HCT116 (cell line): ENCODE results near the gene ARHGEF12. TPM values are rescaled to one million over a fixed set of nuclear protein-coding genes. Genes with fewer than 3 reads are reported as not detected.

Experiments used
- ATAC-seq: fragments of 200-7000 bp; cut with Tn5 transposase; 2 replicates; pipeline ENCODE4 v1.9.1; 2020; ENCODE audit warnings: mild to moderate bottlenecking, moderate library complexity
- BruUV-seq: library from RNA; stranded (reverse); fragments of 400-500 nt; replicated peaks from 2 replicates; lab custom pipeline; 2021; lab: Mats Ljungman, UMichigan
- CTCF ChIA-PET: fragments of 300-600 bp; sonication (Branson Sonifier 250); formaldehyde crosslinking; loops from one replicate; lab custom pipeline; 2021; ENCODE audit warnings: antibody characterized with exemption; lab: Charles Lee
- POLR2A ChIA-PET: fragments of 300-600, 350-600 bp; sonication (Branson Sonifier 250); formaldehyde crosslinking; loops from one replicate; lab custom pipeline; 2021; ENCODE audit warnings: antibody characterized with exemption; lab: Charles Lee
- RAD21 ChIA-PET, 2 experiments: fragments of 300-600 bp; sonication (Branson Sonifier 250); formaldehyde crosslinking; loops; one replicate each; lab custom pipeline; 2023; ENCODE audit warnings: low total read pairs in 2 of 2; ENCODE audit not compliant: uncharacterized antibody in 2 of 2, unreplicated experiment in 2 of 2, low non-redundant PET in 1 of 2; lab: Charles Lee
- DNase-seq: peaks from one replicate; pipeline ENCODE4 v3.0.0-alpha.2; 2010; ENCODE audit warnings: low read depth, low spot score
- H2AFZ ChIP-seq: fragments of 200-600 bp; shearing (Covaris generic), sonication (generic); 2 replicates; pipeline ENCODE4 v1.6.1; 2017; ENCODE audit warnings: low read depth, mixed run types, mixed read lengths, antibody characterized with exemption, low read length; ENCODE audit not compliant: poor library complexity, severe bottlenecking
- H3K27ac ChIP-seq: 2 replicates; pipeline ENCODE4 v1.5.1; 2012; ENCODE audit warnings: low read depth, low read length
- H3K27me3 ChIP-seq: fragments of 200-600 bp; sonication (generic); 2 replicates; pipeline ENCODE4 v1.6.1; 2016; ENCODE audit warnings: mixed run types, low read length, mixed read lengths; ENCODE audit not compliant: insufficient read depth
- H3K36me3 ChIP-seq, 2 experiments: fragments of 200-500 bp in 1 of 2; fragments of 200-600 bp in 1 of 2; sonication (Bioruptor generic) in 1 of 2; sonication (generic) in 1 of 2; 2 replicates each; pipeline versions ENCODE4 v1.5.1 to v1.6.1; 2014 to 2016; ENCODE audit warnings: low read length in 2 of 2, inconsistent platforms in 1 of 2, mixed read lengths in 1 of 2, mixed run types in 1 of 2; ENCODE audit not compliant: insufficient read depth in 2 of 2, control insufficient read depth in 1 of 2
- H3K4me1 ChIP-seq, 2 experiments: fragments of 200-600 bp in 1 of 2; sonication (generic) in 1 of 2; 2 replicates each; pipeline versions ENCODE4 v1.5.1 to v1.6.1; 2012 to 2017; ENCODE audit warnings: low read length in 2 of 2, inconsistent platforms in 1 of 2, mild to moderate bottlenecking in 1 of 2, mixed read lengths in 1 of 2, mixed run types in 1 of 2, moderate library complexity in 1 of 2; ENCODE audit not compliant: insufficient read depth in 2 of 2, control insufficient read depth in 1 of 2
- H3K4me2 ChIP-seq: fragments of 200-600 bp; sonication (generic); 2 replicates; pipeline ENCODE4 v1.6.1; 2017; ENCODE audit warnings: mixed run types, low read length, mixed read lengths
- H3K4me3 ChIP-seq, 2 experiments: fragments of 200-600 bp in 1 of 2; sonication (generic) in 1 of 2; replicated peaks in 1 of 2; 2 replicates each; pipeline ENCODE4 v1.5.1; 2011 to 2016; ENCODE audit warnings: low read length in 2 of 2, control low read depth in 1 of 2, low read depth in 1 of 2, mild to moderate bottlenecking in 1 of 2, mixed read lengths in 1 of 2, mixed run types in 1 of 2
- H3K79me2 ChIP-seq: fragments of 200-600 bp; sonication (generic); 2 replicates; pipeline ENCODE4 v1.6.1; 2017; ENCODE audit warnings: mild to moderate bottlenecking, mixed run types, low read length, moderate library complexity, mixed read lengths; ENCODE audit not compliant: insufficient read depth
- H3K9ac ChIP-seq: fragments of 200-600 bp; sonication (generic); 2 replicates; pipeline ENCODE4 v1.6.1; 2016; ENCODE audit warnings: low read length, mixed read lengths
- H3K9me2 ChIP-seq: fragments of 200-600 bp; sonication (generic), shearing (Covaris generic); 2 replicates; pipeline ENCODE4 v1.6.1; 2017; ENCODE audit warnings: mixed run types, mild to moderate bottlenecking, moderate library complexity; ENCODE audit not compliant: insufficient read depth
- H3K9me3 ChIP-seq, 2 experiments: fragments of 200-500 bp in 1 of 2; fragments of 200-600 bp in 1 of 2; sonication (Bioruptor generic) in 1 of 2; sonication (generic) in 1 of 2; 2 replicates each; pipeline ENCODE4 v1.6.1; 2014 to 2017; ENCODE audit warnings: low read length in 2 of 2, mixed read lengths in 2 of 2, inconsistent platforms in 1 of 2, low read depth in 1 of 2, mild to moderate bottlenecking in 1 of 2, mixed run types in 1 of 2, moderate library complexity in 1 of 2; ENCODE audit not compliant: control insufficient read depth in 1 of 2, insufficient read depth in 1 of 2
- H4K20me1 ChIP-seq: fragments of 200-600 bp; sonication (generic), shearing (Covaris generic); 2 replicates; pipeline ENCODE4 v1.6.1; 2017; ENCODE audit warnings: mixed run types, mild to moderate bottlenecking, moderate library complexity; ENCODE audit not compliant: insufficient read depth
- ATF3 ChIP-seq: IDR thresholded peaks from 2 replicates; pipeline ENCODE4 v1.6.1; 2012
- CBX3 ChIP-seq: IDR thresholded peaks from 2 replicates; pipeline ENCODE4 v1.6.1; 2012; ENCODE audit warnings: low read depth
- EGR1 ChIP-seq: IDR thresholded peaks from 2 replicates; pipeline ENCODE4 v1.6.1; 2012; ENCODE audit warnings: low read depth
- EZH2 ChIP-seq: fragments of 200-600 bp; sonication (generic); IDR thresholded peaks from 2 replicates; pipeline ENCODE4 v1.6.1; 2017; ENCODE audit warnings: antibody characterized with exemption, mixed run types
- EZH2phosphoT487 ChIP-seq: fragments of 200-600 bp; IDR thresholded peaks from 2 replicates; pipeline ENCODE4 v1.6.1; 2018; ENCODE audit warnings: antibody characterized with exemption, borderline replicate concordance
- JUND ChIP-seq: IDR thresholded peaks from 2 replicates; pipeline ENCODE4 v1.6.1; 2012
- POLR2A ChIP-seq: IDR thresholded peaks from 2 replicates; pipeline ENCODE4 v1.7.0; 2011; ENCODE audit warnings: borderline replicate concordance; ENCODE audit not compliant: insufficient read depth, insufficient read length; ENCODE audit errors: extremely low read depth
- POLR2AphosphoS5 ChIP-seq: IDR thresholded peaks from 2 replicates; pipeline ENCODE4 v1.6.1; 2011; ENCODE audit warnings: mild to moderate bottlenecking, low read depth, low read length, moderate library complexity
- SP1 ChIP-seq: IDR thresholded peaks from 2 replicates; pipeline ENCODE4 v1.6.1; 2012; ENCODE audit warnings: low read depth
- intact Hi-C: fragments of 100-400 bp; cut with micrococcal nuclease; formaldehyde crosslinking; loops from 2 replicates; pipeline ENCODE4 v1.10.0; 2022
- total RNA-seq: library from RNA; stranded (reverse); gene quantifications from one replicate; pipeline ENCODE4 v1.2.1, GENCODE V29; 2021; ENCODE audit not compliant: unreplicated experiment
- TF ChIP-seq, protein P1 (sequence below): IDR thresholded peaks from 2 replicates; pipeline ENCODE4 v1.6.1; 2011; ENCODE audit warnings: mild to moderate bottlenecking, low read length, moderate library complexity; ENCODE audit not compliant: insufficient replicate concordance; ENCODE audit errors: extremely low read depth
- TF ChIP-seq, protein P2 (sequence below): IDR thresholded peaks from 2 replicates; pipeline ENCODE4 v1.6.1; 2012; ENCODE audit warnings: low read depth

Gene ARHGEF12
- total RNA-seq, 1 experiment from 2014 or later: 81.4 TPM

GRCh38 chr11:120404495-120404894 lies 68.3 kb downstream of the ARHGEF12 start:
- CTCF ChIA-PET: no interaction called here
- no peaks in the 10 kb centered on the region for H3K27me3 ChIP-seq
- DNase-seq (no peak), ATAC-seq (no peak)
- peaks cover 32% of the 10 kb centered on the region; the same call in 1 of the 2 replicates for H4K20me1 ChIP-seq
- RAD21 ChIA-PET: no interaction called here
- peaks cover 20 to 24% of the 10 kb centered on the region in 2 experiments for H3K4me1 ChIP-seq
- BruUV-seq: no TSS peak
- H3K9me2 ChIP-seq: no peaks in the 10 kb centered on the region
- no peak overlapping the region for H2AFZ ChIP-seq
- no peak for TF ChIP-seq POLR2AphosphoS5
- TF ChIP-seq, protein P1, sequence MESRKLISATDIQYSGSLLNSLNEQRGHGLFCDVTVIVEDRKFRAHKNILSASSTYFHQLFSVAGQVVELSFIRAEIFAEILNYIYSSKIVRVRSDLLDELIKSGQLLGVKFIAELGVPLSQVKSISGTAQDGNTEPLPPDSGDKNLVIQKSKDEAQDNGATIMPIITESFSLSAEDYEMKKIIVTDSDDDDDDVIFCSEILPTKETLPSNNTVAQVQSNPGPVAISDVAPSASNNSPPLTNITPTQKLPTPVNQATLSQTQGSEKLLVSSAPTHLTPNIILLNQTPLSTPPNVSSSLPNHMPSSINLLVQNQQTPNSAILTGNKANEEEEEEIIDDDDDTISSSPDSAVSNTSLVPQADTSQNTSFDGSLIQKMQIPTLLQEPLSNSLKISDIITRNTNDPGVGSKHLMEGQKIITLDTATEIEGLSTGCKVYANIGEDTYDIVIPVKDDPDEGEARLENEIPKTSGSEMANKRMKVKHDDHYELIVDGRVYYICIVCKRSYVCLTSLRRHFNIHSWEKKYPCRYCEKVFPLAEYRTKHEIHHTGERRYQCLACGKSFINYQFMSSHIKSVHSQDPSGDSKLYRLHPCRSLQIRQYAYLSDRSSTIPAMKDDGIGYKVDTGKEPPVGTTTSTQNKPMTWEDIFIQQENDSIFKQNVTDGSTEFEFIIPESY: no peak
- no peak for TF ChIP-seq POLR2A
- no peak for TF ChIP-seq CBX3
- no peak for TF ChIP-seq EZH2
- no peak for TF ChIP-seq EGR1
- TF ChIP-seq SP1: no peak
- no peak for TF ChIP-seq EZH2phosphoT487
- TF ChIP-seq ATF3: no peak
- TF ChIP-seq, protein P2, sequence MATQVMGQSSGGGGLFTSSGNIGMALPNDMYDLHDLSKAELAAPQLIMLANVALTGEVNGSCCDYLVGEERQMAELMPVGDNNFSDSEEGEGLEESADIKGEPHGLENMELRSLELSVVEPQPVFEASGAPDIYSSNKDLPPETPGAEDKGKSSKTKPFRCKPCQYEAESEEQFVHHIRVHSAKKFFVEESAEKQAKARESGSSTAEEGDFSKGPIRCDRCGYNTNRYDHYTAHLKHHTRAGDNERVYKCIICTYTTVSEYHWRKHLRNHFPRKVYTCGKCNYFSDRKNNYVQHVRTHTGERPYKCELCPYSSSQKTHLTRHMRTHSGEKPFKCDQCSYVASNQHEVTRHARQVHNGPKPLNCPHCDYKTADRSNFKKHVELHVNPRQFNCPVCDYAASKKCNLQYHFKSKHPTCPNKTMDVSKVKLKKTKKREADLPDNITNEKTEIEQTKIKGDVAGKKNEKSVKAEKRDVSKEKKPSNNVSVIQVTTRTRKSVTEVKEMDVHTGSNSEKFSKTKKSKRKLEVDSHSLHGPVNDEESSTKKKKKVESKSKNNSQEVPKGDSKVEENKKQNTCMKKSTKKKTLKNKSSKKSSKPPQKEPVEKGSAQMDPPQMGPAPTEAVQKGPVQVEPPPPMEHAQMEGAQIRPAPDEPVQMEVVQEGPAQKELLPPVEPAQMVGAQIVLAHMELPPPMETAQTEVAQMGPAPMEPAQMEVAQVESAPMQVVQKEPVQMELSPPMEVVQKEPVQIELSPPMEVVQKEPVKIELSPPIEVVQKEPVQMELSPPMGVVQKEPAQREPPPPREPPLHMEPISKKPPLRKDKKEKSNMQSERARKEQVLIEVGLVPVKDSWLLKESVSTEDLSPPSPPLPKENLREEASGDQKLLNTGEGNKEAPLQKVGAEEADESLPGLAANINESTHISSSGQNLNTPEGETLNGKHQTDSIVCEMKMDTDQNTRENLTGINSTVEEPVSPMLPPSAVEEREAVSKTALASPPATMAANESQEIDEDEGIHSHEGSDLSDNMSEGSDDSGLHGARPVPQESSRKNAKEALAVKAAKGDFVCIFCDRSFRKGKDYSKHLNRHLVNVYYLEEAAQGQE: no peak
- TF ChIP-seq JUND: no peak
- no peak overlapping the region for H3K27ac ChIP-seq
- H3K9me3 ChIP-seq: no peaks in the 10 kb centered on the region
- no peaks in the 10 kb centered on the region for H3K36me3 ChIP-seq
- no peak overlapping the region for H3K4me2 ChIP-seq
- no peak overlapping the region for H3K4me3 ChIP-seq
- intact Hi-C loops: no loop called here
- POLR2A ChIA-PET: no interaction called here
- H3K79me2 ChIP-seq: peaks cover 86% of the 10 kb centered on the region
- H3K9ac ChIP-seq: no peak overlapping the region
